Rectal smooth muscle tissue (tissue), 1 donor: Measurements from ENCODE around the gene FAM98C.
A peak's percentile ranks its signal among the peaks of the same experiment; 100 is the strongest.
"Not testable (repeated sequence)": the region's sequence is repeated elsewhere in the genome, so short reads cannot be mapped to it uniquely, and the experiment has no call there.

Experiments used
- H3K27ac ChIP-seq: one replicate; pipeline ENCODE4 v1.7.0; 2013; ENCODE audit warnings: low read depth, low read length, inconsistent platforms
- H3K27me3 ChIP-seq: one replicate; pipeline ENCODE4 v1.7.0; 2013; ENCODE audit warnings: low read length; ENCODE audit not compliant: control insufficient read depth, insufficient read depth
- H3K36me3 ChIP-seq: one replicate; pipeline ENCODE4 v1.7.0; 2013; ENCODE audit warnings: low read length; ENCODE audit not compliant: control insufficient read depth, insufficient read depth
- H3K4me1 ChIP-seq: one replicate; pipeline ENCODE4 v1.7.0; 2013; ENCODE audit warnings: low read length; ENCODE audit not compliant: control insufficient read depth, insufficient read depth
- H3K4me3 ChIP-seq: one replicate; pipeline ENCODE4 v1.7.0; 2013; ENCODE audit warnings: low read length
- H3K9ac ChIP-seq: one replicate; pipeline ENCODE4 v1.7.0; 2013; ENCODE audit warnings: low read length

The FAM98C gene

DNA sequence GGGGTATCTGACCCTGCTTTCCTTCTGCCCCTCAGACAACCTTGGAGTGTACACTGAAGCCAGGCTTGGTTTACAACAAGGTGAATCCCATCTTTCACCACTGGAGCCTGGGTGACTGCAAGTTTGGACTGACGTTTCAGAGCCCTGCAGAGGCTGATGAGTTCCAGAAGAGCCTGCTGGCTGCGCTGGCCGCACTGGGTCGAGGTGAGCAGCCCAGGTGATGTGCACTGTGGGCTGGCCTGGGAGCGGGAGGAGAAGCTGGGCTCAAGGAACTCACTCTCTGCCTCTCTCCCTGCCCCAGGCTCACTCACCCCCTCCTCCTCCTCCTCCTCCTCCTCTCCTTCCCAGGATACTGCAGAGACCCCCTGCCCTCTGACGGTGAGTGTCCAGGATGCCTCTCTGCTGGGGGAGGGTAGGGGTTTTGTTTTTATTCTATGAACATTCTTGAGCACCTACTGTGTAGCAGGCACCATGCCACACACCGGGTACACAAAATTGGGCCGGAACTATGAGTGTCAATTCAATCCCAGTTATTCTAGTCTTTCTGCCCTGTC, 10.9 kb upstream of the FAM98C start:
- no peak overlapping the region for H3K27ac ChIP-seq
- H3K9ac ChIP-seq: no peak overlapping the region
- H3K4me3 ChIP-seq: no peak overlapping the region
- H3K27me3 ChIP-seq: peaks cover 7% of the 10 kb centered on the region
- no peaks in the 10 kb centered on the region for H3K4me1 ChIP-seq
- no peaks in the 10 kb centered on the region for H3K36me3 ChIP-seq

DNA sequence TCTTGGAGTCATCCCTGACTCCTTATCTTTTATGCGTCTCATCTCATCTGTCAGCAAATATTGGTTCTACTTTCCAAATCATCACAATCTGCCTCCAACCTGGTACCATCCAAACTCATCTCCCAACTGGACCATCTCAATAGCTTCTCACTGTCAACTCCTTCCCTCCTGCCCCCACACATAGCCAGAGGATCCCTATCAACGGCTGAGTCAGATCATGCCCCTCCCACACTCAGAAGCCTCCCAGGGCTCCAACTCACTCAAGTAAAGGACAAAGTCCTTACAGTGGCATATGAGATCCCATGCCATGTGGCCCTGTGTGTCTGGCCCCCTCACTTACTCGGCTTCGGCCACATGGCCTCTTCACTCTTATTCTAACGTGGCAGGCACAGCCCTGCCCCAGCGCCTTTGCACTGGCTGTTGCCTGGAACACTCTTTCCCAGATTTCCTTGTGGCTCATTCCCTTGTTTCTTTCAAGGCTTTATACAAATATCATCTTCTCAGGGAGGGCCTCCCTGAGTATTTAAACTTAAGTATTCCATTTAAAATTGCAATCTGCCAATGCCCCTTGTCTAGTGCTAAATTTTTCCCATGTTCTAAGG, 10.1 kb upstream of the FAM98C start:
- H3K36me3 ChIP-seq: no peaks in the 10 kb centered on the region
- peaks cover 8% of the 10 kb centered on the region for H3K27me3 ChIP-seq

GRCh38 chr19:38394488-38394887, 8.4 kb upstream of the FAM98C start:
- Histone ChIP-seq H3K27me3 (peaks cover 2% of the 10 kb centered on the region), H3K4me1 (no peaks in the 10 kb centered on the region), H3K4me3 (no peak overlapping the region), H3K9ac (no peak overlapping the region), H3K27ac (no peak overlapping the region), H3K36me3 (no peaks in the 10 kb centered on the region)

More for the DNA sequence above, 10.1 kb upstream of the FAM98C start:
- H3K9ac ChIP-seq: no peak overlapping the region
- no peaks in the 10 kb centered on the region for H3K4me1 ChIP-seq
- H3K4me3 ChIP-seq: no peak overlapping the region
- no peak overlapping the region for H3K27ac ChIP-seq

- H3K4me3 ChIP-seq: no peak overlapping the region
- no peak overlapping the region for H3K27ac ChIP-seq
- no peaks in the 10 kb centered on the region for H3K36me3 ChIP-seq
- no peak overlapping the region for H3K9ac ChIP-seq
- no peaks in the 10 kb centered on the region for H3K4me1 ChIP-seq
- H3K27me3 ChIP-seq: peaks cover 2% of the 10 kb centered on the region
Measured at GRCh38 chr19:38395381-38396114, 7.3 kb upstream of the FAM98C start.

DNA sequence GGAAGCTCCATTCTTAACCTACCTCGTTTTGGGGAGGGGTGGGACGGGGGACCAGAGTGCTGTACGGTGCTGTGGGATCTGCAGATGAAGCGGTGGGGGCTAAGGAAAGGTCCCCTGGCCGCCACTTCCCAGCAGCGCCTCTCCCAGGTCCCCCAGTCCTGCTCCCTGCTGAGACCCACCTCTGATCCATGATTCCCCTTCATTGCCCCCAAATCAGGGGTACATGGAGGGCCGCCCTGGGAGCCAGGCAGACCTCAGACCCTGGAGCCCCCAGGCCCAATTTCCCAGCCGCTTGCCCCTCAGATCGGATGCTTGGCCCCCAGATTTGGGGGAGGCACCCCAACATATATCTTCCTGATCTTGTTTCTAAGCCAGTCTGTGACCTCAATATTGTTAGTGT, 3.8 kb upstream of the FAM98C start:
- Histone ChIP-seq H3K4me3 (no peak overlapping the region), H3K27me3 (peaks cover 2% of the 10 kb centered on the region), H3K9ac (no peak overlapping the region), H3K36me3 (no peaks in the 10 kb centered on the region), H3K4me1 (no peaks in the 10 kb centered on the region), H3K27ac (no peak overlapping the region)

DNA sequence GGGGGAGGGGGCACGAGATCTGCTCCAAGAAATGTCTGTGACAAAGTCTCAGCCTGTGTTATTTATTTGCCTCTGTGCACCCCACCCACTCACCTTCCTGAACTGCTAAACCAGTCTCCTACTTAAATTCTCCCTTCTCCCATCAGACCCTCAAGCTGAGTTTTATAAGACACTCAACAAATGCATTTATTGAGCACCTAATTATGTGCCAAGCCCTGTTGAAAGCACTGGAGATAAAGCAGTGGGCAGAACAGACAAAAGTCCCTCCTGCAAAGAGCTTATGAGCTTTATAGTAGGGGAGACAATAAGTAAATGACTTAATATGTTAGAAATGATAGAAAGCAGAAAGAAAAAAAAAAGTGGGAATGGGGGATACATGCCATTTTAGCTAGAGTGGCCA, 3.4 kb upstream of the FAM98C start:
- Histone ChIP-seq H3K9ac (no peak overlapping the region), H3K36me3 (no peaks in the 10 kb centered on the region), H3K27me3 (peaks cover 2% of the 10 kb centered on the region), H3K27ac (no peak overlapping the region), H3K4me1 (no peaks in the 10 kb centered on the region), H3K4me3 (no peak overlapping the region)

DNA sequence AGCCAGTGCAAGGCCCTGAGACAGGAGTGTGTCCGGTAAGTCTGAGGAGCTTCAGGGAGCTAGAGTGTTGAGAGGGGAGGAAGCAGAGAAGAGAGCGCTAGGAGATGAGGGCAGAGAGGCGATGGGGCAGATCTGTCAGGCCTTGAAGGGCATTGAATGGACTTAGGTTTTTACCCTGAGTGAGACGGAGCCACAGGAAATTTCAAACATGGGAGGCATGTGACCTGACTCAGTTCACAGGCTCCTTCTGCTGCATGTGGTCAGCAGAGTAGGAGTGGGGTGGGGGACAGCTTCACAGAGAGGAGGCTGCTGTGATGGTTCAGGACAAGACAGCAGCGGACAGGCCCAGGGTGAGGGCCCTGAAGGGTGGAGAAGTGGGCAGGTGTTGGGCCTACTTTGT, 2.5 kb upstream of the FAM98C start:
- no peak overlapping the region for H3K27ac ChIP-seq
- no peak overlapping the region for H3K4me3 ChIP-seq
- no peaks in the 10 kb centered on the region for H3K4me1 ChIP-seq
- no peak overlapping the region for H3K9ac ChIP-seq
- H3K27me3 ChIP-seq: peaks cover 2% of the 10 kb centered on the region
- no peaks in the 10 kb centered on the region for H3K36me3 ChIP-seq

DNA sequence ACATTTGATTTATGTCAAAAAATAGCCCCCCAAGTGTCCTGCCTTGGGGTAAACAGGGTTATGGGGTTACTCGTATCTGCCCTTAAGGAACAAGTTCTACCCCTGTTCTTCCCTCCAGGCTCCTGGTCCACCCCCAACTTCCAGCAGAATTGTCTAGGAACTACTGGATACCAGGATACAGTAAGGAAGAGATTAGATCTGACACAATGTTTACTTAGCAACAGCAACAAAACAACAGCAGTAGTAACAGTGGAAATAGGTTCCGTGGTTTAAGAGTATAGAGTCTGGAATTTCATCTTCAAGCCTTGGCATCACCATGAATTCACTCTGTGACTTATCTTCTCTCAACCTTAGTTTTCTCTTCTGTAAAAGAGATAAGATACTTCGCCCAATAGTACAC, 1.7 kb upstream of the FAM98C start:
- Histone ChIP-seq H3K27ac (no peak overlapping the region), H3K4me3 (no peak overlapping the region), H3K36me3 (no peaks in the 10 kb centered on the region), H3K27me3 (peaks cover 2% of the 10 kb centered on the region), H3K9ac (no peak overlapping the region), H3K4me1 (no peaks in the 10 kb centered on the region)

DNA sequence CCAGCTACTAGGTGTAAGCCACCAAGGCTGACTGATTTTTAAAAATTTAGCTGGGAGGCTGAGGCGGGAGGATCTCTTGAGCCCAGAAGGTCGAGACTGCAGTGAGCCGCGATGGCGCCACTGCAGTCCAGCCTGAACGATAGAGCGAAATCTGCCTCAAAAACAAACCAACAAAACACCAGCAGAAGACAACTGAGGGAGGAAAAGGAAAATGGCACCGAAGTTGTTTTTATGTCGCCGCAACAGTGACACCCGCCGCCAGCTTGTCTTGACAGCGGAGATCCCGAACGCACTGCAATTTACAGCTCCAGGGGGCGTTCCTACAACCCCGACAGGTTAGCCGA, 298 bp upstream of the FAM98C start:
- Histone ChIP-seq H3K36me3 (no peaks in the 10 kb centered on the region), H3K9ac (no peak overlapping the region), H3K4me1 (no peaks in the 10 kb centered on the region), H3K27ac (no peak overlapping the region), H3K27me3 (no peaks in the 10 kb centered on the region), H3K4me3 (peak overlapping the region; percentile 67)

- no peaks in the 10 kb centered on the region for H3K36me3 ChIP-seq
- H3K27ac ChIP-seq: no peak overlapping the region
- H3K27me3 ChIP-seq: no peaks in the 10 kb centered on the region
- no peaks in the 10 kb centered on the region for H3K4me1 ChIP-seq
- H3K4me3 ChIP-seq: no peak overlapping the region
- H3K9ac ChIP-seq: no peak overlapping the region
Measured at GRCh38 chr19:38404858-38405257, 2.0 kb downstream of the FAM98C start.

DNA sequence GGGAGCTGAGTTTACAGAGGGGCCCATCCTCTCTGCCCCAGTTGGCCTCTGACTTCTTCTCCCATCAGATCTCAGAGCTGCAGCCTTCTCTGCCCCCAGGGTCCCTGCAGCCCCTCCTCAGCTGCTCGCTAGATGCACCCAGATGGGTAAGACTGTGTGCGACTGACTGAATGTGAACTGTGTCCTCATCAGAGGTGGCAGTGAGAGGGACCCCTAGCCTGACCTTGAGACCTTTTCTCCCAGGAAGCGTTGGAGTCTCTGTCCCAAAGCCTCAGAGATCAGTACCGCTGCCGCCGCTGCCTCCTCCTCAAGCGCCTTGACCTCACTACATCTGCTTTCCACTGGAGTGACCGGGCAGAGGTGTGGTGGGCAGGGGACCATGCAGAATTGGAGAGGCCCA, 2.4 kb downstream of the FAM98C start:
- Histone ChIP-seq H3K27ac (no peak overlapping the region), H3K4me3 (no peak overlapping the region), H3K9ac (no peak overlapping the region), H3K27me3 (no peaks in the 10 kb centered on the region), H3K4me1 (no peaks in the 10 kb centered on the region), H3K36me3 (no peaks in the 10 kb centered on the region)

DNA sequence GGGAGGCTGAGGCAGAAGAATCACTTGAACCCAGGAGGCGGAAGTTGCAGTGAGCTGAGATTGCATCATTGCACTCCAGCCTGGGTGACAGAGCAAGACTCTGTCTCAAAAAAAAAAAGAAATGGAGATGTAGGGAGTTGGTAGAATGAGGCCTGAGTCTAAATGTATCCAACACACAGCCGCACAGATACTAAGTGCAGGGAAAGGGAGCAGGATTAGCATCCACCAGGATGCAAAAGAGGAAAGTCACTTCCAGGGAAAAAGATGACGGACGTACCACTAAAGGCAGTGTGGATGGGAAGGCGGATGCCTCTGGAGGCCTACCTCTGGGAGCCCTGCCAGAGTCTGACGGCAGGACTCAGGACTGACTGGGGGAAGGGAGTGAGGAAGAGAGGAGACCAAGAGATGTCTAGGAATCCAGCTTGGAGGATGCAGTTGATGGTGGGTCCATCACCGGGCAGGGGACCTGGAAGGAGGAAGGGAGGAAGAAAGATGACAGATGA, 6.8 kb downstream of the FAM98C start:
- Histone ChIP-seq H3K36me3 (no peaks in the 10 kb centered on the region), H3K27ac (no peak overlapping the region), H3K9ac (no peak overlapping the region), H3K27me3 (no peaks in the 10 kb centered on the region), H3K4me3 (no peak overlapping the region), H3K4me1 (no peaks in the 10 kb centered on the region)

DNA sequence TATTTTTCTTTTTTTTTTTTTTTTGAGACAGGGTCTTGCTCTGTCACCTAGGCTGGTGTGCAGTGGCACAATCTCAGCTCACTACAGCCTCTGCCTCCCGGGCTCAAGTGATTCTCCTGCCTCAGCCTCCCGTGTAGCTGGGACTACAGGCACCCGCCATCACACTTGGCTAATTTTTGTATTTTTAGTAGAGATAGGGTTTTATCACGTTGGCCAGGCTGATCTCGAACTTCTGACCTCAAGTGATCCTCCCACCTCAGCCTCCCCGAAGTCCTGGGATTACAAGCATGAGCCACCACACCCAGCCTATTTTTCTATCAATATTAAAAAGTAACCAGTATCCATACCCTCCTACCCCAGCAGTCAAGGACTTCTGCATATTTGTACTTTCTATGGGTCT, 7.5 kb downstream of the FAM98C start:
- H3K4me3 ChIP-seq, H3K27me3 ChIP-seq: not testable (repeated sequence)

More for the DNA sequence above, 7.5 kb downstream of the FAM98C start:
- not testable (repeated sequence) for H3K4me1 ChIP-seq, H3K36me3 ChIP-seq, H3K9ac ChIP-seq, H3K27ac ChIP-seq
